Cardiac septum (tissue), 1 donor: Measurements from ENCODE around the gene GDI2. TPM values are rescaled to one million over a fixed set of nuclear protein-coding genes. Genes with fewer than 3 reads are reported as not detected.
"Not testable (repeated sequence)": the region's sequence is repeated elsewhere in the genome, so short reads cannot be mapped to it uniquely, and the experiment has no call there.

Source experiments
- DNase-seq: peaks from one replicate; pipeline ENCODE4 v3.0.0-alpha.2; 2020; ENCODE audit warnings: low spot score
- intact Hi-C: fragments of 100-400 bp; cut with DNase I; formaldehyde crosslinking; loops from one replicate; pipeline ENCODE4 v1.14.0; 2022
- total RNA-seq: library from RNA; stranded (reverse); fragmentation: NEBNext Ultra II Directional; extraction: Animal tissue kit (Norgen Biotek cat#: 25700); gene quantifications from one replicate; pipeline ENCODE4 v1.2.1, GENCODE V29; 2021
- donor health status: DM: no; HTN: no; CAD: no.

GDI2 gene
- total RNA-seq, 1 donor from 2014 or later, result 107 TPM

- intact Hi-C loops, result no loop called here
- DNase-seq, result no peak
Measured at GRCh38 chr10:5805260-5805659, 8.0 kb downstream of the GDI2 start.

DNA sequence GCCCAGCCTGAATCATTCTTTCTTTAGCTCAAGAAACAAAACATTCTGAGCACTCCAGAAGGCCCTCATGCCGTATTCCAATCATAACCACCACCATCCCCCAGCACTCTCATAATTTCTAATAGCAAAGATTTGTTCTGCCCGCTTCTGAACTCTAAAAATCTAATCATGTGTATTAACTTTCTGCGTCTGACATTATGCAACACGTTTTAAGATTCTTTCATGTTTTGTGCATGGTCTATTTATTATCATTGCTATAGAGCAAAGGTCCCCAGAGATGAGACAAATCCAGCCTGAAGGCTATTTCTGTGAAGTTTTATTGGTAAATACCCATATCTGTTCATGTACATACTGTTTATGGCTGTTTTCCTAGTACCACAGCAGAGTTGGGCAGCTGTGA lies 8.8 kb downstream of the GDI2 start:
- no peak for DNase-seq
- intact Hi-C loops, result no loop called here

DNA sequence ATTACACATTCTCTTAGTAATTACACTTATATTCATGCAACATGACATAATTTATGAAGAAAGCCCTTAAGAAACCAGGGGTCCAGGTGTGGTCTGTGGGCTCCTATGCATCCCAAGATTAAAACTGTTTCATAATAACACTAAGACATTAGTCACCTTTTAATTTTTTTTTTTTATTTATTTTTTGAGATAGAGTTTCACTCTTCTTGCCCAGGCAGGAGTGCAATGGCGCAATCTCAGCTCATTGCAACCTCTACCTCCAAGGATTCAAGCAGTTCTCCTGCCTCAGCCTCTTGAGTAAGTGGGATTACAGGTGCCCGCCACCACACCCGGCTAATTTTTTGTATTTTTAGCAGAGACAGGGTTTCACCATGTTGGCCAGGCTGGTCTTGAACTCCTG lies 12.5 kb downstream of the GDI2 start:
- intact Hi-C loops, result no loop called here

GRCh38 chr10:5794236-5794635 lies 19.0 kb downstream of the GDI2 start:
- no peak for DNase-seq

More for the DNA sequence above, 12.5 kb downstream of the GDI2 start:
- no peak for DNase-seq

DNA sequence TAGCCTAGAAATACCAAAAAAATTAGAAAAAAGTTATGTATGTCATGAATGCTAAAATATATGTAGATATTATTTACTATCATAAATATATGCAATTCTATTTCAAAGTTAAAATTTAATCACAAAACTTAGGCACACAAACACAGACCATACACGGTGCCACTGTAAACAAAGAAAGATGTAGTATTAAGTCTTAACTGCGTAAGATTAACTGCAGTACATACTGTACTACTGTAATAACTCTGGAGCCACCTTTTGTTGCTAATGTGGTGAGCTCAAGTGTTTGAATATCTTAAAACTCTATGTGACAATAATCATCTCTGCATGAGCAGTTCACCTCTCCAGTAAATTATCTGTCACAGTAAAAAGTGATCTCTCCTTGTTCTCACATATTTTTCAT lies 23.6 kb downstream of the GDI2 start:
- DNase-seq, result no peak
- intact Hi-C loops, result no loop called here

More at GRCh38 chr10:5794236-5794635, 19.0 kb downstream of the GDI2 start:
- intact Hi-C loops, result no loop called here

DNA sequence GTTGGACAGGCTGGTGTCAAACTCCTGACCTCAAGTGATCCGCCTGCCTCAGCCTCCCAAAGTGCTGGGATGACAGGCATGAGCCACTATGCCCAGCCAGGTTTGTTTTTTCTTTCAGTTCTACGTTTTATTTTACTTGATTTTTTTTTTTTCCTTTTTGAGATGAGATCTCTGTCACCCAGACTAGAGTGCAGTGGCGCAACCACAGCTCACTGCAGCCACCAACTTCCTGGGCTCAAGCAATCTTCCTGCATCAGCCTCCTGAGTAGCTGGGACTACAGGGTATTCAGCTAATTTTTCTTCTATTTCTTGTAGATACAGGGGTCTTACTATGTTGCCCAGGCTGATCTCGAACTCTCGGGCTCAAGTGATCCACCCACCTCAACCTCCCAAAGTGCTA lies 24.3 kb downstream of the GDI2 start:
- intact Hi-C loops, result no loop called here
- DNase-seq, result no peak

DNA sequence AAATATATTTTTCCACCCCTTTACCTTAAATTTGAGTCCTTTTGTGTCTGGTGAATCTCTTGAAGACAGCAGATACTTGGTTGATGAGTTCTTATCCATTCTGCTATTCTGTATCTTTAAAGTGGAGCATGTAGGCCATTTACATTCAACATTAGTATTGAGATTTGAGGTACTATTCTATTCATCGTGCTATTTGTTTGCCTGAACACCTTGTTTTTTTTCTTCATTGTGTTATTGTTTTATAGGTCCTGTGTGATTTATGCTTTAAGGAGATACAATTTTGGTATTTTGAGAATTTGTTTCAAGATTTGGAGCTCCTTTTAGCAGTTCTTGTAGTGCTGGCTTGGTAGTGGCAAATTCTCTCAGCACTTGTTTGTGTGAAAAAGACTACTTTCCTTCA lies 29.9 kb downstream of the GDI2 start:
- no peak for DNase-seq
- intact Hi-C loops, result no loop called here

DNA sequence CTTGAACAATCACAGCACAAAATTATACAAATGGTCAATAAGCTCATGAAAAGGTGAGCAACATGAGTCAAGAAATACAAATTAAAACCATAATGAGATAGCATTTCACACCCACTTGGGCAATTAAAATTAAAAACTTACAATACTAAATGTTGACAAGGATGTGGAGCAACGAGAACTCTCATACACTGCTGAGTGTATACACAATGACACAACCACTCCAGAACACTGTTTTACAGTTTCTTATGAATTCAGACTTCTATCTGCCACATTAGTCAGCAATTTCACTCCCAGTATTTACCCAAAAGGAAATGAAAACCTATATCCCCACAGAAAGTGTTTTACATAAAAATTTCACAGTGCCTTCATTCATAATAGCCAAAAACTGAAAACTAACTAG lies 31.1 kb downstream of the GDI2 start:
- intact Hi-C loops, result no loop called here
- no peak for DNase-seq

GRCh38 chr10:5779730-5780129 lies 33.5 kb downstream of the GDI2 start:
- DNase-seq, result no peak
- intact Hi-C loops, result no loop called here

DNA sequence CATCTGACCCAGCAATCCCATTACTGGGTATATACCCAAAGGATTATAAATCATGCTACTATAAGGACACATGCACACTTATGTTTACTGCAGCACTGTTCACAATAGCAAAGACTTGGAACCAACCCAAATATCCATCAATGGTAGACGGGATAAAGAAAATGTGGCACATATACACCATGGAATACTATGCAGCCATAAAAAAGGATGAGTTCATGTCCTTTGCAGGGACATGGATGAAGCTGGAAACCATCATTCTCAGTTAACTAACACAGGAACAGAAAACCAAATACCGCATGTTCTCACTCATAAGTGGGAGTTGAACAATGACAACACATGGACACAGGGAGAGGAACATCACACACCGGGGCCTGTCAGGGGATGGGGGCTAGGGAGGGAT lies 35.5 kb downstream of the GDI2 start:
- intact Hi-C loops, DNase-seq: not testable (repeated sequence)

- intact Hi-C loops, result no loop called here
- DNase-seq, result no peak
Measured at GRCh38 chr10:5776881-5777197, 36.4 kb downstream of the GDI2 start.

DNA sequence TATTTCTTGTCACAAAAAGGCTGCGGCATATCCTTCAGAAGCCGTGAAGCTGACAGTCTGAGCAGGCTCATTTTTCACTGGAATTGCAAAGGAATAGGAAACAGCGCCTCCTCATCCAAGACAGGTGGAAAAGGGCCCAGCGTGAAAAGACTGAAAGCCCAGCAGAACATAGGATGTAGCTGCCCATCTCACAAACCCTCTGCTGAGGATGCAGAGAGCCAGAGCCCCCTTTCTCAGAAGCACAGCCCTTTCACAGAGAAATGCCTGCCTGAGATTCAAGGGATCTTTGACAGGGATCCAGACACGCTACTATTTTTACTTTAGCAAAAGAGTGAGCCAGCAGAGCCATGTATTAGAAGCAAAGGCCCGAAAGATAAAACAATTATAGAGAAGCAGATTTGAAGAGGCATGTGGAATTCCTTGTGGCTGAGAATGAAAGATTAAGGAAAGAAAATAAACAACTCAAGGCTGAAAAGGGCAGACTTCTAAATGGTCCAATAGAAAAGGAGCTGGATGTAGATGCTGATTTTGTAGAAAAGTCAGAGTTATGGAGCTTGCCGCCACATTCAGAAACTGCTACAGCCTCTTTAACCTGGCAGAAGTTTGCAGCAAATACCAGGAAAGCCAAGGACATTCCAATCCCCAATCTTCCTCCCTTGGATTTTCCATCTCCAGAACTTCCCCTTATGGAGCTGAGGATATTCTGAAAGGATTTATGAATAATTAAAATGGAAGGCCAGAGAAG lies 36.9 kb downstream of the GDI2 start:
- intact Hi-C loops, result no loop called here

GRCh38 chr10:5775685-5776084 lies 37.5 kb downstream of the GDI2 start:
- DNase-seq, result peak; percentile 80
- intact Hi-C loops, result no loop called here

More for the DNA sequence above, 36.9 kb downstream of the GDI2 start:
- DNase-seq, result no peak

GRCh38 chr10:5774987-5775620 lies 38.1 kb downstream of the GDI2 start:
- intact Hi-C loops, result no loop called here
- DNase-seq, result no peak

GRCh38 chr10:5766189-5766588 lies 47.0 kb downstream of the GDI2 start:
- DNase-seq, result no peak
- intact Hi-C loops, result no loop called here

GRCh38 chr10:5765617-5766016 lies 47.6 kb downstream of the GDI2 start:
- intact Hi-C loops, result no loop called here
- no peak for DNase-seq

GRCh38 chr10:5764422-5765297 lies 48.6 kb downstream of the GDI2 start:
- intact Hi-C loops, result no loop called here

DNA sequence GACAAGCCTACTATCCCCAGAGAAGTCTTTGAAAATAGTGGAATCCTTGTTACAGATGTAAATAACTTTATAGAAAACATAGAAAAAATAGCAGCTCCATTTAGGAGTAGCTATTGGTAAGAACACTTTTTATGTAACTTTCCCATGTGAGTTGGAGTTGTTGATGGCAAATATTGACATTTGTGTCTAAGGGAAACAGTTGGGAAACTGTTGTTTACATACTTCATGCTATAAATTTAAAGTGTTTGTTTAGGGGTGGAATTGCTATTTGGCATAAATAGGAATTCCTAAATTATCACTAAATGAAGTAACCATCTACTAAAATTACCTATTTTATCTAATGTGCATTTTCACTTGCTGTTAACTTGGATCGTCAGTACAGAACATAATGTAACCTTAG lies 50.7 kb downstream of the GDI2 start:
- DNase-seq, result no peak
- intact Hi-C loops, result no loop called here

More at GRCh38 chr10:5764422-5765297, 48.6 kb downstream of the GDI2 start:
- no peak for DNase-seq

DNA sequence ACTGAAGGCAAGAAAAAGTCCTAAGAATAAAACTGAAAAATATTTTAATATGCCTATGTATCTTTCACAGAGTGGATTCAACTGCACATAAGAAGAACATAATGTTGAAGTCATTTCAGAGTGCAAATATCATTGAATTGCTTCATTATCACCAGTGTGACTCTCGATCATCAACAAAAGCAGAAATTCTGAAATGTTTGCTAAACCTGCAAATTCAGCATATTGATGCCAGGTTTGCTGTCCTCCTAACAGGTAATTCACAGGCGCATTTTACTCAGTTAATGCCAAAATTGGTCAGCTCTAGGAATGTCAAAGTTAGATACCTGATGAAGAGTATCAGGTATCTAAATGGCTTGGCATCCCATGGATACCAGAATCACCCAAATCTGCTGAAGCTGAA lies 52.0 kb downstream of the GDI2 start:
- no peak for DNase-seq
- intact Hi-C loops, result no loop called here

DNA sequence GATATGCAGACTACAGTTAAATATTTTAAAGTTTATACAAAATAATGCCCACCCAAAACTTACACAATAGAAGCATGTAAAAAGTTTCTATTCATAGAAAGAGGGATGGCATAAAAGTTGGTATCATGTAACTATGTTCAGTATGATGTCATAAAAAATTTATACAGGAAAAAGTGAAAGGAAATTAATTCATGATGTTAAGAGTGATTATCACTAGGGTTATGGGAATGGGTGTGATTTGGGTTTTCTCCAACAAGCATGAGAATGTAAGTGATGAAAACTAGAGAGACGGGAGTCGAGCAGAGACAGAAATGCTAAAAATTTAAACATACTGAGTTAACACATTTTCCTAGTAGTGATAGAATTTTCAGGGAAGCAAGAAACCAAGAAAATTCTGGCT lies 52.7 kb downstream of the GDI2 start:
- intact Hi-C loops, result no loop called here
- no peak for DNase-seq
